Kidney capillary endothelial cell (primary cell): ENCODE results near the gene RAP1A.
"Not testable (repeated sequence)": the region's sequence is repeated elsewhere in the genome, so short reads cannot be mapped to it uniquely, and the experiment has no call there.

Experiments
- DNase-seq: peaks from one replicate; pipeline ENCODE4 v3.0.0-alpha.2; 2018; ENCODE audit warnings: low spot score

The RAP1A gene

GRCh38 chr1:111669268-111669667 lies 49.7 kb downstream of the RAP1A start:
- DNase-seq, result no peak

- no peak for DNase-seq
Measured at GRCh38 chr1:111671852-111672251, 52.3 kb downstream of the RAP1A start.

GRCh38 chr1:111672331-111672730 lies 52.7 kb downstream of the RAP1A start:
- no peak for DNase-seq

- DNase-seq, result no peak
Measured at GRCh38 chr1:111677604-111678003, 58.0 kb downstream of the RAP1A start.

- DNase-seq, result no peak
Measured at GRCh38 chr1:111679541-111679940, 60.0 kb downstream of the RAP1A start.

DNA sequence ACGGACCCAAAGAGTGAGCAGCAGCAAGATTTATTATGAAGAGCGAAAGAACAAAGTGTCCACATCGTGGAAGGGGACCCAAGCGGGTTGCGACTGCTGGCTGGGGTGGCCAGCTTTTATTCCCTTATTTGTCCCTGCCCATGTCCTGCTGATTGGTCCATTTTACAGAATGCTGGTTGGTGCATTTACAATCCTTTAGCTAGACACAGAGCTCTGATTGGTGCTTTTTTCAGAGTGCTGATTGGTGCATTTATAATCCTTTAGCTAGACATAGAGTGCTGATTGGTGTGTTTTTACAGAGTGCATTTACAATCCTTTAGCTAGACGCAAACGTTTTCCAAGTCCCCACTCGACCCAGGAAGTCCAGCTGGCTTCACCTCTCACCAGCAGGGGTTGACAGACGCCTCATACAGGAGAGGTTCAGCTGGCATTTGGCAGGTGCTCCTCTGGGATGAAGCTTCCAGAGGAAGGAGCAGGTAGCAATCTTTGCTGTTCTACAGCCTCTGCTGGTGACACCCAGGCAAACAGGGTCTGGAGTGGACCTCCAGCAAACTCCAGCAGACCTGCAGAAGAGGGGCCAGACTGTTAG lies 60.7 kb downstream of the RAP1A start:
- not testable (repeated sequence) for DNase-seq

DNA sequence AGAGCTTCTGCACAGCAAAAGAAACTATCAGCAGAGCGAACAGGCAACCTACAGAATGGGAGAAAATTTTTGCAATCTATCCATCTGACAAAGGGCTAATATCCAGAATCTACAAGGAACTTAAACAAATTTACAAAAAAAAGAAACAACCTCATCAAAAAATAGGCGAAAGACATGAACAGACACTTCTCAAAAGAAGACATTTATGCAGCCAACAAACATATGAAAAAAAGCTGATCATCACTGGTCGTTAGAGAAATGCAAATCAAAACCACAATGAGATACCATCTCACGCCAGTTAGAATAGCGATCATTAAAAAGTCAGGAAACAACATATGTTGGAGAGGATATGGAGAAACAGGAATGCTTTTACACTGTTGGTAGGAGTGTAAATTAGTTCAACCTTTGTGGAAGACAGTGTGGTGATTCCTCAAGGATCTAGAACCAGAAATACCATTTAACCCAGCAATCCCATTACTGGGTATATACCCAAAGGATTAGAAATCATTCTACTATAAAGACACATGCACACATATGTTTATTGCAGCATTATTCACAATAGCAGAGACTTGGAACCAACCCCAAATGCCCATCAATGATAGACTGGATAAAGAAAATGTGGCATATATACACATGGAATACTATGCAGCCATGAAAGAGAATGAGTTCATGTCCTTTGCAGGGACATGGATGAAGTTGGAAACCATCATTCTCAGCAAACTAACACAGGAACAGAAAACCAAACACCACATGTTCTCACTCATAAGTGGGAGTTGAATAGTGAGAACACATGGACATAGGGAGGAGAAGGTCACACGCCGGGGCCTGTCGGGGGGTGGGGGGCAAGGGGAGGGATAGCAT lies 65.9 kb downstream of the RAP1A start:
- not testable (repeated sequence) for DNase-seq

- DNase-seq, result no peak
Measured at GRCh38 chr1:111690306-111690617, 70.7 kb downstream of the RAP1A start.

DNA sequence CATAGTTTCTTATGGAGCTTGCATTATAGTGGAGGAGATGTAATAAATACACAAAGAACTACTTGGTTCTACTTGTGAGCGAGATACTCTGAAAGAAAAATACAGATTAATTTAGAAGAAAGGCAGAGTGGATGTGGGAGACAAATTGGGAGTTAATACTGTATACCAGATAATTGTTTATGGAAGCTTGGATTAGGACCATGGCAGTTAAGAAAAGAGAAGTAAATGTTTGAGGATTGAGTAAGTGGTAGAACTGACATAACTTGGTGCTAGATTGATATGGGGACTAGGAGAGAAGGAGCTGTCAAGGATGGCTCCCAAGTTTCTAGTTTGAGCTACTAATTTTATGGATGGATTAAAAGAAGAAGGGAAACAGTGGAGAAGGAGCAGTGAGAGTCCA lies 72.3 kb downstream of the RAP1A start:
- no peak for DNase-seq

DNA sequence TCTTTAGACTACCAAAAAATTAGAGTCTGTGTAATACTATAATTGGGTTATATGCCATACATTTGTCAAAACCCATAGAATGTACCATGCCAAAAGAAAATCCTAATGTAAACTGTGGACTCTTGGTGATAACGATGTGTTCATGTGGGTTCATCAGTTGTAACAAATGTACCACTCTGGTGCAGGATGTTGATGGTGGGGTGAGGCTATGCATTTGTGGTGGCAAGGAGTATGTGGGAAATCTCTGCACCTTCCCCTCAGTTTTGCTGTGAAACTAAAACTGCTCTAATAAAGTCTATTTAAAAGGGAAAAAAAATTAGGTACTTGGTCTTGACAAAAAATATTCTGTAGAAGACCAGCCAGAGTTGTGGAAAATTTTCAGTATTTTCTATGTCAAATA lies 76.2 kb downstream of the RAP1A start:
- no peak for DNase-seq

DNA sequence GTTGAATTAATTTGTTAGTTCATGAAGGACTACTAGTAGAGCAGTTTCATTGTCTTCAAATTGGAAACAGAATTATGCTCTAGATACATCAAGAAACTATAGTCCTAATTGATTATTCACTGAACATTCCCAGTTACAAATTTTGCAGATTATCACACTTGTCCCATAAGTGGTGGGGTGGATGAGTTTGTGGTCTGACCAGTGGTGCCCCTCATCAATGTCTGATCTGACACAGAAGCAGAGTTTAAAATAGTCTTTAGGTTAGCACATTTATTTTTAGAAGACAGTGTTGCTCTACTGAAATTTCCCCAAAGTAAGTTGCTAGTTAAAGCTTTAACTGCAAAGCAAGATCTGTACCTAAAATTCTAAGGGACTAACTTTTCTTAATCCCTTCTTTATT lies 76.7 kb downstream of the RAP1A start:
- DNase-seq, result no peak

- DNase-seq, result no peak
Measured at GRCh38 chr1:111699268-111699667, 79.7 kb downstream of the RAP1A start.

- no peak for DNase-seq
Measured at GRCh38 chr1:111702504-111703050, 83.0 kb downstream of the RAP1A start.

DNA sequence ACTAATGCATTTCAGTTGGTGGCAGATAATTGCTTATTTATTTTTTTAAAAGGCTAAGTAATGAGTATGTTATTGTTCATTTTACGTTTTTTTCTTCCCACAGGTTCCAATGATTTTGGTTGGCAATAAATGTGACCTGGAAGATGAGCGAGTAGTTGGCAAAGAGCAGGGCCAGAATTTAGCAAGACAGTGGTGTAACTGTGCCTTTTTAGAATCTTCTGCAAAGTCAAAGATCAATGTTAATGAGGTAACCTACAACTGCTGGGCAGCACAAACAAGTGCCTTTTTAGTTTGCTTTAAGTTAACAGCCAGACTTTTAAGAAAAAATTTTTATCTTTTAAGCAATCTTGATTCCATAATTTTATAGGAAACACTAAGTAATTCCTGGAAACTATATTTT lies 84.7 kb downstream of the RAP1A start:
- DNase-seq, result no peak

GRCh38 chr1:111704776-111705175 lies 85.2 kb downstream of the RAP1A start:
- no peak for DNase-seq

DNA sequence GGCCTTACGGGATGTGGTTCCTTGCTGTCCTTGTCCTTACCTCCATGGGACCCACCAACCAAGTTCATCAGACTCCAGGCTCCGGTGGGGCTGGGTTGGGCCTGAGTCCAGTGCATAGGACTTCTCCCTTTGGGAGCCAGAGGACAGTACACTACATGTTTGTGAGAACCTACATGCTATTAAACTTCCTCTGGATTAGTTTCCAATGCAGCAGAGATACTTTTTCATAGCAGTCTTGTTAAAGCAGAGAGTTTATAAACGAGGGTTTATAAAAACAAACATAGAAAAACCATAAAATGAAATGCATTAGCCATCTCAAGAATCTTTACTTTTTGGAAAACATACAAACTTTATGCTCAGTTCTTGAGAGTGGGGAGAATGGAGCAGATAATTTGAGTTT lies 86.3 kb downstream of the RAP1A start:
- no peak for DNase-seq

DNA sequence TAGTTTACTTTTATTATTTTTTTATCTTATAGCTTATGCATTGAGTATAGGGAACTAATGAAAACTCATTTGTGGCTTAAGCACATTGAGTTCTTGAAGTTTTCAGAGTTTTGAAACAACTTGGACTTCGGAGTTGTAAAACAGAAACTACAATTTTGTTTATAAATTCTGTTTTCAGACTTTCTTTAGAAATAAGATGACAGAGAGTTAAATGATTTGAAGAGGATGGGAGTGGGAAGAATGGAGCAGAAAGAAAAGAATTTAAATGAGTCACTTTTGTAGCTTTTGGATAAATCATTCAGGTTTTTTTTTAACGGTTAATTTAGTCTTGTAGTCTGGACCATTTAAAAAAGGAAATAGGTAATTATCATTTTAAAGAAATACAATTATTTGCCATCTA lies 87.3 kb downstream of the RAP1A start:
- DNase-seq, result no peak

GRCh38 chr1:111707906-111708305 lies 88.3 kb downstream of the RAP1A start:
- no peak for DNase-seq

DNA sequence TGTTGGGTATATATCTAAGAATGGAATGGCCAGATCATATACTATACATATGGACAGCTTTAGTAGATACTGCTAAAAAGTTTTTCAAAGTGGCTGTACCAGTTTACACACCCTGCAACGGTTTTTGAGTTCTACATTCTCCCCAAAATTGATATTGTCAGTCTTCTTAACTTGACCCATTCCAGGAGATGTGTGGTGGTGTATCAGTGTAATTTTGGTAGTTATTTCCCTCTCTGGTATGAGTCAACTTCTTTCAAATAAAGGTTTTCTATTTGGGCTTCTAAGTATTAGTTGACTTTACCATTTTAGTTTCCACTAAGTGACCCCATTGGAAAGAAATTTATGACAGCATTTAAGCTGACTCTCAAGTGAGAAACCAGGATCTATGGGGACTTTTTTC lies 90.4 kb downstream of the RAP1A start:
- no peak for DNase-seq

GRCh38 chr1:111716333-111716732 lies 96.7 kb downstream of the RAP1A start:
- no peak for DNase-seq

DNA sequence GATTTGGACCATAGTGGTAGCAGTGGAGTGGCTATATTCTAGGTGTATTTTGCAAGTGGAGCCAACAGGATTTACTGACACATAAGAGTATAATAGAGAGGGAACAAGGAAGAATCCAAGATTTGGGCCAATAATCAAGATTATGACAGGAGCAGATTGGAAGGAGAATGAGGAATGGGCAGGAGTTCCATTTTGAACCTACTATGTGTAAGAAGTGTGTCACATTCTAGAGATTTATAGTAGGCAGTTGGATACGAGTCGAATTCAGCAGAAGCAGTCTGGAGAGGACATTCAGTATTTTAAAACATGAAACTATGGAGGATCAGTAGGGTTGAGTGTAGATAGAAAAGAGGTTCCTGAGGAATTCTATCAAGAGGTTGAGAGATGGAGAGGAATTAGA lies 97.9 kb downstream of the RAP1A start:
- DNase-seq, result no peak

GRCh38 chr1:111719135-111719534 lies 99.5 kb downstream of the RAP1A start:
- DNase-seq, result no peak

DNA sequence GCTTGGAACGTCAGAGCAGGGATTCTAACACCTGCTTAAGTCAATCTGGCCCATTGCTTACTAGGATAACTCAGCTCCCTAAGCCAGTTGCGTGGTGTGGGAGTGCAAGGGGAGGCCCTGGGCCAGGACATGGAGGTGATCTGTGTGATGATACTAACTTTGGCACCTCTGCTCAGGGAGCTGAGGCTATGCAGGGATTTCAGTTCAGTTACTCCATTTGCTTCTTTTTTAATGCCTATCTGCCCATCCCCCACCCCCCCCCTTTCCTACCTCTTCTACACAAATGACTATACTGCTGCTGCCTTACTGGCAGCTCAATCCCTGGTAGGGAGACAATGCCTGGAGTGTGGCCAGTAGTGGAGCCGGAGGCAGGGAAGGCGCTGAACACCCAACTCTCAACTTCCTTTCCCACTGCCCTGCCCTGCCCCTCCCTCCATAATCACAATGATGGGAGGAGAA lies 100.1 kb downstream of the RAP1A start:
- peak; percentile 80 for DNase-seq
